NCI-H2107 (cell line): Measurements from ENCODE around the gene ITGB3.
A peak's percentile ranks its signal among the peaks of the same experiment; 100 is the strongest.
"Not testable (repeated sequence)": the region's sequence is repeated elsewhere in the genome, so short reads cannot be mapped to it uniquely, and the experiment has no call there.

Experiments used
- DNase-seq: peaks from one replicate; lab custom pipeline; 2025; lab: John Stamatoyannopoulos, UW

The ITGB3 gene

DNA sequence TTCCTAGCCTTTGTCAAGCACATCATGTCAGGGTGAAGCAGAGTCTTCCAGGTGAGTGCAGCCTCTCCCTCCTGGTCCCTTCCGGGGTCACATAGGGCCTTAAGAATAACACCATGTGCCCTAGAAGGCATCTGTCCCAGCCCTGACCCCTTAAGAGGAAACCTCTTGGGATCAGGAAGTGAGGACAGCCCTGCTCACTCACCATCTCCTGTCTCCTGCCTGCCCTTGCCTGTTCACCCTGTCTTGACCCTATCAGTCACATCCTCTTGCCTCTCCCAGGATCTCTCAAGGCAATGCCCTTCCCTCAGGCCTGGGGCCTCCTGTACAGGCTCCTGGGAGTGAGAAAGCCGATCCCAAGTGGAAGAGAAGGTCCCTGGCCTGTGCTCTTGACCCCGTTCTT is 30.6 kb upstream of the ITGB3 start:
- DNase-seq: no peak

DNA sequence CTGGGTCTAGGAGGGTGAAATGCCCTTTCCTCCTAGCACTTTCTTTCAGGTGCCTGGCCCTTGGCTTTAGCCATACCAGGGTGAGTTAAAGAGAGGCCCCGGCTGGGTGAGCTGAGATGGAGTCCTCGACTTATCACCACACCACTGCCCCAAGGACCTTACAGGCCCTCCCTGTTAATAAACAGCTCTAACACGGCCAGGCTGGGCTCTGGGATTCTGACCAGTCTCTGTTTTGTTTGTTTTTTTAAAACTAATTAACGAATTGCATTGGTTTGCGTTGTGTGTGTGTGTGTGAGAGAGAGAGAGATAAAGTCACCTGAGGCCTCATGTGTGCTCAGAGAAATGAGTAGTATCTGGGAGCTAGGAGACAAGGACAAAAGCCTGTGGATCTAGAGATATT is 30.2 kb upstream of the ITGB3 start:
- no peak for DNase-seq

DNA sequence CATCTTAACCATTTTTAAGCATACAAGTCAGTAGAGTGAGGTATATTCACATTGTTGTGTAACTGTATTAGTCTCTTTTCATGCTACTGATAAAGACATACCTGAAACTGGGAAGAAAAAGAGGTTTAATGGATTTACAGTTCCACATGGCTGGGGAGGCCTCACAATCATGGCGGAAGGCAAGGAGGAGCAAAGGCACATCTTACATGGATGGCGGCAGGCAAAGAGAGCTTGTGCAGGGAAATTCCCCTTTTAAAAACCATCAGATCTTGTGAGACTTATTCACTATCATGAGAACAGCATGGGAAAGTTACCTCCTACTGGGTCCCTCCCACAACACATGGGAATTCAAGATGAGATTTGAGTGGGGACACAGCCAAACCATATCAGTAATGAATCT is 29.6 kb upstream of the ITGB3 start:
- not testable (repeated sequence) for DNase-seq

GRCh38 chr17:47224966-47225365 is 28.7 kb upstream of the ITGB3 start:
- no peak for DNase-seq

DNA sequence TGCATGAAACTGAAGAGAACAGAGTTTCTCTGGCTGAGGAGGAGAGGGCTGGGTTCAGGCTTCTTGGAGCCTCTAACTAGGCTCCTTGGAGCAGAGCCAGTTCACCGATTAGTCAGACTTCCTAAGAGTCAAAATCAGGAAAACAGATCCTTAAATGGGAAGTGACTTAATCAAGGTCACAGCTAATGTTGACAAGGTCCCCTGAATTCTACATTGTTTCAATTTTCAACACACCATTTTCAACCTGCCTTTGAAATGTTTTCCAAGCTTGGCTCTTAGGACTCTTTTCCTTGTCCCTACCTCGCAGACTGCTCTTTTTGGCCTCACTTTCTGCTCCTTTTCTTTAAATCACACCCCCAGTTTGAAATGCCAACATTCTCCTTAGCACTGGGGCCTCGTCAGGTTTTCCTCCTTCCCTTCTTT is 28.2 kb upstream of the ITGB3 start:
- DNase-seq: no peak

- DNase-seq: no peak
Observed at GRCh38 chr17:47225911-47226688, 27.5 kb upstream of the ITGB3 start.

DNA sequence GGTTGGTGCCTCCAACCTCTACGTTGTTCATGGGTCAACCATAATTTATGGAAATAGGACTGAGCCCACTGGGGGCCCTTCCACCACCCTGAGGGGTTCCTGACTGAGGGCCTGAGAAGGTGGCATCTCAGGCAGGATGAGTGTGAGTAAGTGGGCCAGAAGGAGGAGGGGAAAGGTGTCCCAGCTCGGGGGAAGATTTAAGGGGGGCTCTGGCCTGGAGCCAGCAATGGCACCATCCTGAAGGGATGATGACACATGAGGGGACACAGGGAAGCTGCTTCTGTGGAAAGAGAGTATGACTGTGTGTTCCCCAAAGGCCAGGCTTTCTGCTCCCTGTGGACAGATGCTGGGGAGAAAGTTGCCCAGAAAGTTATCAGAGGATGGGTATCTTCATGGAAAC is 25.8 kb upstream of the ITGB3 start:
- DNase-seq: no peak

DNA sequence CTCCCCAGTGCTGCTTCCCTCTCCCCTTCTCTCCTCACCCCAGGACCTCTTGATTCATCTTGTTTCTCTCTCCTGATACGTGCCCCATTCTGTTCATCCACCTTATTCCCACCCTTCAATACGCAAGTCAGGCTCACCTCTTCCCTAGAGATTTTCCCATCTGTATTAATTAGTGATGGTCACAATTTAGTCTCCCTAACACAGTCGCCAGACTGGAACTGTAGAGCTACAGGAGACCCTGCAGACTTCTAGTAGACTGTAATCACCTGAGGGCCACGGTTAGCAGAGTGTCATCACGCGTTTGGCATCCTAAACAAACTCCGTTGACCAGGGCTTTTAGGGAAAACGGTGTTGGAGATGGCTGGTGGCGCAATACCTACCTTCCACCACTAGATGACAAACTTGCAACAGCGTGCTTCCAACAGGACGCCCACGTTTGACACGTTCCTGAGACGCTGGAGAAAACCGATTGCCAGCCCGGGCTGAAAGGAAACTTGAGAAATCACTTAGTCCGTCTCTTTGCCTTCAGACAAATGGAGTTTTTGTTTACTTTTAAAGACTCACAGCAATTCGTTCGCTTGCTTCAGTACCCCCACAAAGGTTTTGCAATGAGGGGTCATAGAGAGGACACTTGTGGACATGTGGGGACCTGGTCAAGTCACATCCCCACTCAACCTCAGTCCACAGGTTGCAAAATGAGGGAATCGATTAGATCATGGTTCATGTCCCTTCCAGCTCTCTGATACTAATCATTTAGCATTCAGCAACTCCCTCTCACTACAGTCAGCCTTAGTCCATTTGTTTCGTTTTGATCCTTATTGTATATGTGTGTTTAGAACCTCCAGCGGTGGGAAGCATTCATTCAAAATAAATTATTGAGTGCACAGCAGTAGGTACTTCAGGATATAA is 23.8 kb upstream of the ITGB3 start:
- peak; percentile 69 for DNase-seq

- no peak for DNase-seq
Observed at GRCh38 chr17:47230864-47231263, 22.8 kb upstream of the ITGB3 start.

DNA sequence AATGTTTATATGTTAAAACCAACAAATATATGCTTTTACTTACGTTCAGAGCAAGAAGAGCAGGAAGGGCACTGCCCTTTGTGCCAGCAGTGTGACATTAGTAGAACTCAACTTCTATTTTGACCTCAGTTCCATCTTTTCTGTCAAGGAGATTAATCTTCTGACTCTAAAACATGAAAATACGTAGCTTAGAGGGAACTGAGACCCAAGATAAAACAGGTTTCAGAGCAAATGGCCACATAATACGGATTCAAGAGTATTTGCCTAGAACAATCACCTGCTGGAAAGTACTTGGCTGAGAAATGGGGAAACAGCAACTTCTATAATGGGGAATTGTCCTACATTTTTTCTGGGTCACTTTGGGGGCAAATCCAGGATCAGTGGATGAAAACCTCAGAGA is 22.3 kb upstream of the ITGB3 start:
- DNase-seq: no peak

DNA sequence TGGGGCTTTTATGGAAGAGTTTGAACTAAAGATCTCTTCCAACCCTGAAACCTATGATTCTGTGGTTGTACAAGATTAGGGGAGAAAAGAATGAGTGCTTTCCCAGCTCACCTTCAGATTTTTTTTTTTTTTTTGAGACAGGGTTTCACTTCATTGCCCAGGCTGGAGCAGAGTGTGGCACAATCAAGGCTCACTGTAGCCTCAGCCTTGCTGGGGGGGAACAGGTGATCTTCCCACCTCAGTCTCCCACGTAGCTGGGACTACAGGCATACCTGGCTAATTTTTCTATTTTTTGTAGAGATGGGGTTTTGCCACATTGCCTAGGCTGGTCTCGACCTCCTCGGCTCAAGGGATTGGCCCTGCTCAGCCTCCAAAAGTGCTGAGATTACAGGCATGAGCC is 21.8 kb upstream of the ITGB3 start:
- DNase-seq: no peak

- no peak for DNase-seq
Observed at GRCh38 chr17:47232465-47232864, 21.2 kb upstream of the ITGB3 start.

GRCh38 chr17:47235506-47235905 is 18.1 kb upstream of the ITGB3 start:
- DNase-seq: no peak

DNA sequence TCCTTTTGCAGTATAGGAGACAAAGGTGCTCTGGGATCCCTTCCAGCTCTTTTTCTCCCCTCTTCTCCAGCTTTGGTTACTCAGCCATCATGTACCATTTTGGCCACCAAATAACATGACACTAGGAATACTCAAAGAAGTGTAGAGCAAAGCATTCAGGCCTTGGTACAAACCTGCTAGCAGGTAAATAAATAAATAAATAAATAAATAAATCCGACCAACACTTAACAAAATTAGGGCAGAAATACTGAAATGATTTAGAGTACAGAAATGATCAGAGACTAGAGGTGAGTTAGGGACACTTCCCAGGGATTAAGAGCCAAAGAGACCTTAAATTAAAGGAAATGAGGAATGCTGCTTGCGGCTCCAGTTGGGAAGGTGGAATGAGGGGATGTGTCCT is 17.7 kb upstream of the ITGB3 start:
- no peak for DNase-seq

DNA sequence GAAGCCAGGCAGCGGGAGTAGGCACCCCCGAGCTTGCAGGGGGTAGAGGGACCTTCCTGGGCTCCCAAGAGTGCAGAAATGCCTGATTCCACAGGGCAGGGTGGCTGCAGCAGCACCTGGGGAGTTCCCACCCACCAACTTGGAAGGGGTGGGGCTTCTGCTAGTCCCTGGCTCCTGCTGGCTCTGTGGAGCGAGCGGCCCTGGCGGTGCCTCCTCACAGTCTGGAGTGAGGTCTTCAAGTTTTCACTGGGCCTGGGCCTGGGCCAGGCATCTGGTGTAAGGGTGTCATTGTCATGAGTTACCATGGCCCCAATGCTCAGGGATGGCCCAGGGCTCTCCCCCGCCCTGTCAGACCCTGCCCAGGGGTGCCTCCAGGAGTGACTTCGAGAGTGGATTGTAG is 15.8 kb upstream of the ITGB3 start:
- no peak for DNase-seq

DNA sequence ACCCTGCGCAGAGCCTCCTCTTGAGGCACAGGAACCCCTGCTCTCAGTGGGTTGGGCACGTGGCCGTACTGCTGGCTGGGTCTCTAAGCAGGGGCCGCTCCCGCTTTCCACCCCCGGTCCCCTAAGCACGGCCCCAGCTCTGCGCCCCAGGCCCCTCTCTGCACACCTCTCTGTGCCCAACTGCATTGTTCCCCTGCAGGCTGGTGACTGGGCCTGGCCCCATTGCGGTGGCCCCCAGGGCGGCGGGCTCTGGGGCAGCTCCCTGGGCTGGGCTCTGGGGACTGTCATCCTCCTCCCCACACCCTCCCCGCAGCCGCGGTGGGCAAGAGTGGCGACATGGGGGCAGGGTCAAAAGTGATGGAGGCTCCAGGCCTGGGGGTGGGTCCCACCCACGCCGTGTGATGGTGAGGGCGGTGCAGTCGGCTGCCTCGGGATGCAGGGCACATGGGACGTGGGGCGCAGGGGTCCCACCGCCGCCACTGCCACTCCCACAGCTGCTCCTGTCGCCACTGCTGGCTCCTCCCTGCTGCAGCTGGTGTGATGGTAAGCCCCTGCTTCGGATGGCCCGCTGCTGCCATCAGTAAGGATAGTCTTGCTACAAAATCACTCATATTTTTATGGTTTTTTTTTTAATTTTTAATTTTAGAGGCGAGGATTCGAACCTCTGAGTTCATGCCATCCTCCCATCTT is 15.2 kb upstream of the ITGB3 start:
- no peak for DNase-seq

GRCh38 chr17:47239619-47239966 is 14.0 kb upstream of the ITGB3 start:
- DNase-seq: no peak

DNA sequence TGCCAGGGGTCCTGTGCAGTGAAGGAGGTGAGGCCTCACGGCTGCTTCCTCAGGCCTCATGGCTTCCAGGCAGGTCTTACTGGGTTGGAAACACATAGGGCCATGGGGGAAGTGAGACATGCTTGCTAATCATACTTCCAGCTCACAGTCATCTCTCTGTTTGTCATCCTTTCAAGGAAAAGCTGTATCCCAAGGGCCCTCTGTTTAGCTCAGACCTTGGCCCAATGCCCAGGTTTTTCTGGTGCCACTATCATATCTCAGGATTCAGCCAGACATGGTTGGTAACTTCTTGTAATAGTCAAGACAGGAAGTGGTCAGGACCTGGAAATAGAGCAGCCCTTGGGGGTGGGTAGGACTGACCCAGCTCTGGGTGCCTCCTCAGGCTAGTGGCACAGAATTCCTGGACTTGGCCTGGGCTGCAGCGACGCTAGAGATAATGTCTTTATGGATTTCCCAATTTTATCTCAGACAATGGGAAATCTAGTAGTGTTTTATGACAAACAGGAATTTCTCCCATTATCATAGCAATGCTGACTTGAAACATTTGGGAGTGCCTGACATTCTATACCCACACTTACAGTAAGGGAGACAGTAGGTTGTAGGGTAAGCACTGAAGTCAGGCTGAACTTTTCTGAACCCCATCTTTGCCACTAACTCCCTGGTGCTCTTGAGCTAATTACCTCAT is 13.5 kb upstream of the ITGB3 start:
- DNase-seq: no peak

DNA sequence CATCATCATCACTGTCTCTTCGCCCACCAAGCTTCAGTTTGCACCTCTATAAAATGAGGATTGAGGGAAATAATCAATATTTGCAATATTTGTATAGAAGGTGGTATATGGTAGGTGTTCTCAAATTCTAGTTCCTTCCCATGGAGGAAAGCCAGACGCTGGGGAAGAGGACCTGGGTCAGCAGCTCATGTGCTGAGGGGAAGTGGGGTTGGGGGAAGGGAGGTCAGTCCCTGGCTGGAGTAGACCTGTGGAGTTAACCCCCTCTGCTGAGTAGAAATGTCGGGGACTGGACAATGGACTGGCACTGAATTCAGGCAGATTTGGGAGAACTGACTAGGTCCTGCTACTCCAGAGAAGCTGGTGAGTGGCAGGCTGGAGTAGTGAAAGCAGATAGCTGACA is 12.8 kb upstream of the ITGB3 start:
- DNase-seq: no peak

DNA sequence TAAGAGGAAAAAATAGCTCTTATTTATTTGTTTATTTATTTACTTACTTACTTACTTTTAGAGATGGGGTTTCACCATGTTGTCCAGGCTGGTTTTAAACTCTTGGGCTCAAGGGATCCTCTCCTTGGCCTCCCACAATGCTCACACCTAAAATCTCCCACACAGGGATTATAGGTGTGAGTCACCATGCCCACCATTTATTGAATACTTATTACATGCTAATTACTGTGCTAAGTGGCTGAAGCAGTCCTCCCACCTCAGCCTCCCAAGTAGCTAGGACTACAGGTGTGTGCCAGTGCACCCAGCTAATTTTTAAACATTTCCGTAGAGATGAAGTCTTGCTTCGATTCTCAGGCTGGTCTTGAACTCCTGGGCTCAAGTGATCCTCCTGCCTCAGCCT is 11.0 kb upstream of the ITGB3 start:
- no peak for DNase-seq

GRCh38 chr17:47243737-47244598 is 9.7 kb upstream of the ITGB3 start:
- no peak for DNase-seq
